NCI-H2107 treated with DMSO at 0.1 percent for 48 hours (cell line): ENCODE data around the gene MYO5B.
A peak's percentile ranks its signal among the peaks of the same experiment; 100 is the strongest.

Source experiments
- DNase-seq: peaks from one replicate; lab custom pipeline; 2025; ENCODE audit not compliant: unreplicated experiment; lab: John Stamatoyannopoulos, UW

The MYO5B gene

GRCh38 chr18:49926106-49926745, 268.7 kb downstream of the MYO5B start:
- peak; percentile 67 for DNase-seq

- DNase-seq: no peak
These were observed 270.5 kb downstream of the MYO5B start for GRCh38 chr18:49924293-49924983.

- no peak for DNase-seq
These were observed 272.7 kb downstream of the MYO5B start for GRCh38 chr18:49922228-49922627.

- DNase-seq: no peak
These were observed 273.5 kb downstream of the MYO5B start for GRCh38 chr18:49921318-49921985.

- DNase-seq: no peak
These were observed 274.2 kb downstream of the MYO5B start for GRCh38 chr18:49920731-49921130.

GRCh38 chr18:49917742-49918141, 277.2 kb downstream of the MYO5B start:
- no peak for DNase-seq

GRCh38 chr18:49915352-49915751, 279.6 kb downstream of the MYO5B start:
- DNase-seq: no peak

GRCh38 chr18:49913221-49913620, 281.7 kb downstream of the MYO5B start:
- no peak for DNase-seq

- peak; percentile 50 for DNase-seq
These were observed 283.5 kb downstream of the MYO5B start for GRCh38 chr18:49911427-49911826.

- DNase-seq: no peak
These were observed 284.0 kb downstream of the MYO5B start for GRCh38 chr18:49910986-49911385.

- DNase-seq: no peak
These were observed 284.9 kb downstream of the MYO5B start for GRCh38 chr18:49910019-49910418.

GRCh38 chr18:49907346-49907929, 287.5 kb downstream of the MYO5B start:
- DNase-seq: peak; percentile 57

- no peak for DNase-seq
These were observed 289.2 kb downstream of the MYO5B start for GRCh38 chr18:49905771-49906170.

- DNase-seq: no peak
These were observed 289.9 kb downstream of the MYO5B start for GRCh38 chr18:49904871-49905555.

- no peak for DNase-seq
These were observed 293.0 kb downstream of the MYO5B start for GRCh38 chr18:49901862-49902340.

GRCh38 chr18:49899657-49900330, 295.2 kb downstream of the MYO5B start:
- DNase-seq: peak; percentile 88

- no peak for DNase-seq
These were observed 296.5 kb downstream of the MYO5B start for GRCh38 chr18:49898421-49898820.

GRCh38 chr18:49894517-49895226, 300.3 kb downstream of the MYO5B start:
- DNase-seq: no peak

GRCh38 chr18:49893036-49893435, 301.9 kb downstream of the MYO5B start:
- DNase-seq: no peak
